D721Med (cell line): ENCODE data around the gene LHX3.

Experiments
- DNase-seq: peaks from one replicate; pipeline ENCODE4 v3.0.0; 2011; ENCODE audit warnings: low spot score; ENCODE audit not compliant: insufficient read length
- FAIRE-seq: peaks from 2 replicates; lab custom pipeline; 2011; peaks lifted over from hg19 to GRCh38; lab: Jason Lieb, UNC
- CTCF ChIP-seq: IDR thresholded peaks from 2 replicates; pipeline ENCODE4 v1.5.1; 2012; ENCODE audit warnings: mild to moderate bottlenecking, control low read depth; ENCODE audit not compliant: insufficient read depth; ENCODE audit errors: missing control alignments

LHX3 gene

GRCh38 chr9:136160995-136161610, 43.8 kb downstream of the LHX3 start:
- FAIRE-seq: no peak
- DNase-seq: no peak
- no peak for TF ChIP-seq CTCF

- FAIRE-seq: no peak
- DNase-seq: no peak
- no peak for TF ChIP-seq CTCF
Observed at GRCh38 chr9:136160381-136160841, 44.5 kb downstream of the LHX3 start.

GRCh38 chr9:136159851-136160250, 45.1 kb downstream of the LHX3 start:
- no peak for TF ChIP-seq CTCF
- DNase-seq (no peak), FAIRE-seq (no peak)

GRCh38 chr9:136157477-136158265, 47.3 kb downstream of the LHX3 start:
- FAIRE-seq: no peak
- no peak for DNase-seq

GRCh38 chr9:136156209-136157120, 48.5 kb downstream of the LHX3 start:
- DNase-seq (no peak), FAIRE-seq (no peak)
- TF ChIP-seq CTCF: no peak

More at GRCh38 chr9:136157477-136158265, 47.3 kb downstream of the LHX3 start:
- no peak for TF ChIP-seq CTCF

GRCh38 chr9:136155576-136155975, 49.4 kb downstream of the LHX3 start:
- DNase-seq (no peak), FAIRE-seq (no peak)
- no peak for TF ChIP-seq CTCF
